Erythroblast (primary cell): ENCODE measurements around the gene LRRC37B.
"Not testable (repeated sequence)": the region's sequence is repeated elsewhere in the genome, so short reads cannot be mapped to it uniquely, and the experiment has no call there.

Experiments used
- GATA1 ChIP-seq: IDR thresholded peaks from 2 replicates; pipeline ENCODE4 v1.6.1; 2011; ENCODE audit warnings: low read depth, mild to moderate bottlenecking, control low read depth, low read length, moderate library complexity
- POLR2A ChIP-seq: IDR thresholded peaks from 2 replicates; pipeline ENCODE4 v1.6.1; 2011; ENCODE audit warnings: mild to moderate bottlenecking, low read length

DNA sequence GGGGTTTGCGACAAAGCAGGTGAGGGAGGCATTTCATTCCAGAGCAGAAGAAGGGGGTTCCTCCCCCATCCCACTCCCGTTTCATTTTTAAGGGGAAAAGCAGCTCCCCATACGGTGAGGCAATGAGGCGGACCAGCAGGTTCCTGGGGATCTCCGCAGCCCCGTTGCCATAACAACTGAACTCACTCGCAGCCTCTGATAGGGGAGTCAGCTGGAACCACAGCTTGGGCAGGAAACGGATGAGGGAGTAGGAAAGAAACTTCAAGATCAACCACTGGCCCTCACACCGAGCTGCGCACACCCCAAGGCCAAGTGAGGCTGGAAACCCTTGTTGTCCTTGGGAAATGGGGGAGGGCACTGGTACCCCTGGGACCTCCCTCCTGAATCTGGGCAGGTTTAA lies 72.6 kb downstream of the LRRC37B start:
- not testable (repeated sequence) for TF ChIP-seq POLR2A, GATA1
